ENCODE results near the gene PCSK6.

The PCSK6 gene

GRCh38 chr15:101373577-101373976, 115.9 kb downstream of the PCSK6 start:
- TF ChIP-seq NFIC (IDR thresholded peaks at IDR 0.05) (no peak), CREB1 (IDR thresholded peaks at IDR 0.05; ENCODE audit: low read depth) (no peak), MAX (IDR thresholded peaks at IDR 0.05) (no peak), ZBTB7A (IDR thresholded peaks at IDR 0.05; ENCODE audit: low read depth) (no peak), USF1 (IDR thresholded peaks at IDR 0.05) (no peak), CEBPB (IDR thresholded peaks at IDR 0.05) (no peak), FOXM1 (IDR thresholded peaks at IDR 0.05; ENCODE audit: borderline replicate concordance, low read depth) (no peak), EGR1 (IDR thresholded peaks at IDR 0.05) (no peak), YY1 (IDR thresholded peaks at IDR 0.05; ENCODE audit: low read depth) (no peak), TAF1 (IDR thresholded peaks at IDR 0.05; ENCODE audit: low read depth) (no peak), REST (IDR thresholded peaks at IDR 0.05; ENCODE audit: low read depth) (no peak), TCF12 (IDR thresholded peaks at IDR 0.05; ENCODE audit: low read depth) (no peak), TEAD4 (IDR thresholded peaks at IDR 0.05) (no peak), RAD21 (IDR thresholded peaks at IDR 0.05; ENCODE audit: low read depth) (no peak), EP300 (IDR thresholded peaks at IDR 0.05; ENCODE audit: borderline replicate concordance) (no peak)

GRCh38 chr15:101372960-101373525, 116.5 kb downstream of the PCSK6 start:
- TF ChIP-seq MAX (IDR thresholded peaks at IDR 0.05) (no peak), TEAD4 (IDR thresholded peaks at IDR 0.05) (no peak), YY1 (IDR thresholded peaks at IDR 0.05; ENCODE audit: low read depth) (no peak), RAD21 (IDR thresholded peaks at IDR 0.05; ENCODE audit: low read depth) (no peak), TAF1 (IDR thresholded peaks at IDR 0.05; ENCODE audit: low read depth) (no peak), CREB1 (IDR thresholded peaks at IDR 0.05; ENCODE audit: low read depth) (no peak), EGR1 (IDR thresholded peaks at IDR 0.05) (no peak), FOXM1 (IDR thresholded peaks at IDR 0.05; ENCODE audit: borderline replicate concordance, low read depth) (no peak), NFIC (IDR thresholded peaks at IDR 0.05) (no peak), CEBPB (IDR thresholded peaks at IDR 0.05) (no peak), ZBTB7A (IDR thresholded peaks at IDR 0.05; ENCODE audit: low read depth) (no peak), TCF12 (IDR thresholded peaks at IDR 0.05; ENCODE audit: low read depth) (no peak), USF1 (IDR thresholded peaks at IDR 0.05) (no peak), REST (IDR thresholded peaks at IDR 0.05; ENCODE audit: low read depth) (no peak), EP300 (IDR thresholded peaks at IDR 0.05; ENCODE audit: borderline replicate concordance) (no peak)

- TF ChIP-seq REST (IDR thresholded peaks at IDR 0.05; ENCODE audit: low read depth) (no peak), ZBTB7A (IDR thresholded peaks at IDR 0.05; ENCODE audit: low read depth) (no peak), TCF12 (IDR thresholded peaks at IDR 0.05; ENCODE audit: low read depth) (no peak), FOXM1 (IDR thresholded peaks at IDR 0.05; ENCODE audit: borderline replicate concordance, low read depth) (no peak), RAD21 (IDR thresholded peaks at IDR 0.05; ENCODE audit: low read depth) (no peak), EGR1 (IDR thresholded peaks at IDR 0.05) (no peak)
Measured at GRCh38 chr15:101372149-101372577, 117.3 kb downstream of the PCSK6 start.

GRCh38 chr15:101371519-101371918, 118.0 kb downstream of the PCSK6 start:
- no peak for TF ChIP-seq TEAD4 (IDR thresholded peaks at IDR 0.05)
- TF ChIP-seq RAD21 (IDR thresholded peaks at IDR 0.05; ENCODE audit: low read depth): no peak
- no peak for TF ChIP-seq REST (IDR thresholded peaks at IDR 0.05; ENCODE audit: low read depth)
- no peak for TF ChIP-seq MAX (IDR thresholded peaks at IDR 0.05)
- TF ChIP-seq USF1 (IDR thresholded peaks at IDR 0.05): no peak
- TF ChIP-seq CREB1 (IDR thresholded peaks at IDR 0.05; ENCODE audit: low read depth): no peak
- no peak for TF ChIP-seq TAF1 (IDR thresholded peaks at IDR 0.05; ENCODE audit: low read depth)

Data from Ishikawa (cell line).